ENCODE data around the gene LENEP.

DNA sequence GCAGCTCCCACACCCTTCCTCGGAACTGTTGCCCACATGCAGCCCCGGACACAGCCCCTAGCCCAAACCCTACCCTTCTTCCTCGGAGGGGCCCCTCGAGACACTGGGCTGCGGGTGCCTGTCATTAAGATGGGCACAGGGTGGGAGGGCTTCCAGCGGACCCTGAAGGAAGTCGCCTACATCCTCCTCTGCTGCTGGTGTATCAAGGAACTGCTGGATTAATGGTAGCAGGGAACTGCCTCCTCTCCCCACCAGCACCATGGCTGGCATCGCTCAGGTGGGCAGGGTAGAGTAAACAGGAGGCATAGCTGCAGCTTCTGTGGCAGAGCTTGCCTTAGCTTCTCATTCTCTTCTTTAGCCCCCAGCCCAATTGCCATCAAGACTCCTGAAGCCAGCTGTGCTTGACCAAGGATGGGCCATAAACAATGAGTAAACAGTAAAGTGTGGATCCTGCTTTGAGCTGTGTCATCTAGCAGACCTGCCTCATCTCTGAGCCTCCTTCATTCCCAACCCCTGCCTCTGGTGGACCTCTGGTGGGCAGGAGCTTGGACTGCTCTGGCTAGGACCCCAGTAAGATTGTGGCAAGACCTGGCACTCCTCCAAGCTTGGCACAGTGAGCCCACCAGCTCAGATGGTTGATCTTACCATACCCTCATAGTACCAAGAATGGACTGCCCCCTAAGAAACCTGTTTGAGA lies at the start of gene LENEP:
- TF ChIP-seq POLR2A (IDR thresholded peaks at IDR 0.05; ENCODE audit: low read depth, low read length) (no peak), POLR2AphosphoS5 (IDR thresholded peaks at IDR 0.05; ENCODE audit: low read depth, low read length) (no peak), TAF1 (IDR thresholded peaks at IDR 0.05; ENCODE audit: low read depth, low read length) (no peak), PAX5 (IDR thresholded peaks at IDR 0.05; ENCODE audit: insufficient read depth, low read length, severe bottlenecking) (no peak), SPI1 (IDR thresholded peaks at IDR 0.05; ENCODE audit: low read depth, low read length) (no peak), POU2F2 (IDR thresholded peaks at IDR 0.05; ENCODE audit: low read depth, low read length) (no peak)

Data from GM12891 (cell line).